PFSK-1 (cell line): Measurements from ENCODE around the gene HIPK2.

Source experiments
- FOXP2 ChIP-seq: optimal IDR thresholded peaks from 2 replicates; pipeline ENCODE3; 2011; ENCODE audit warnings: borderline replicate concordance, control low read depth, inconsistent platforms; ENCODE audit not compliant: insufficient read depth; ENCODE audit errors: extremely low read length, extremely low read depth
- POLR2AphosphoS5 ChIP-seq: IDR thresholded peaks from 2 replicates; pipeline ENCODE4 v1.6.1; 2012; ENCODE audit warnings: low read depth, mild to moderate bottlenecking, control low read depth, low read length, moderate library complexity
- REST ChIP-seq, 2 experiments: IDR thresholded peaks; 2 replicates each; pipeline versions ENCODE4 v1.6.1 to v1.8.0; 2011 to 2012; ENCODE audit warnings: low read depth in 2 of 2, low read length in 2 of 2, control low read depth in 1 of 2, inconsistent platforms in 1 of 2, mild to moderate bottlenecking in 1 of 2, moderate library complexity in 1 of 2; ENCODE audit not compliant: insufficient read depth in 1 of 2
- SIN3A ChIP-seq: IDR thresholded peaks from 2 replicates; pipeline ENCODE4 v1.6.1; 2012; ENCODE audit warnings: mild to moderate bottlenecking, low read length, moderate library complexity, borderline replicate concordance; ENCODE audit not compliant: insufficient read depth
- TAF1 ChIP-seq: IDR thresholded peaks from 2 replicates; pipeline ENCODE4 v1.6.1; 2012; ENCODE audit warnings: low read length, control low read depth, borderline replicate concordance; ENCODE audit not compliant: insufficient read depth

Gene HIPK2

DNA sequence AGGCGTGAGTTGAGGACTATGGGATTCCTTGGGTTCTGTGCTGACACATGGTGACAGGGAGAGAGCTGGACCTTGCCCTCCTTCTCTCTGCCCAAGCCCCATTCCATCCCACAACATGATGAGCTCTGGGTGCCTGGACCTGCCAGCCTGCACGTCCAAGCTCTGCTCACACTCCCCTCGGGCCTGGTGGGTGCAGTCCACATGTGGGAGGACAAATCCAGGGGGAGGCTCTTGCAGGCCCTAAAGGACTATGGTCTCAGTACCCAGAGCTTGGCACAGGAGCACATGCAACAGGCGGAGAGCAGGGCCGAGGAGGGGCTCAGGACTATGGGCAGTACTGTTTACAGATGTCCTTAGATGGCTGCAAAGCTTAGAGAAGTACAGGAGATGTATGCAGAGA is 162.9 kb downstream of the HIPK2 start:
- TF ChIP-seq POLR2AphosphoS5 (no peak), SIN3A (no peak), TAF1 (no peak), REST (IDR thresholded peaks at IDR 0.05; ENCODE audit: insufficient read depth in 1 of 2, low read depth in 2 of 2, low read length in 2 of 2) (no peak), FOXP2 (no peak)

DNA sequence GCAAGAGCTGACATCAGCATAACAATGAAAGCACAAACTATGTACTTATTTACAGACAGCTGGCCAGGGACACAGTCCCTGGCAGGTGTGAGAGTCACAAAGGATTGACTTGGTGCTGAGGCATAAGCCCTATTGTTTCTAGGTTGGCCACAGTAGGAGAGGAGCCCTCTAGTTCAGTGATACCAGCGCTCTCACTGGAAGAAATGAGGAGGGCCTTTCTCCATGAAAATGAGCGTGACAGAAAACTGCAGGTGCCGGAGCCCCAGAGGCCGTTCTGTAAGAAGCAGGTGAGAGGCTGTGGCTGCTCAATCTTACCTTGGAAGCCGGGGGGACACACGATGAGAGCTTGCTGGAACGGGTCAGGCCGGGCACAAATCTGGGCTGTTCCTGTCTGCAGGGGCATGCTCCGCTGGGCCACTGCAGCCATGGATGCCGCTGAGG is 163.8 kb downstream of the HIPK2 start:
- no peak for TF ChIP-seq REST (IDR thresholded peaks at IDR 0.05; ENCODE audit: insufficient read depth in 1 of 2, low read depth in 2 of 2, low read length in 2 of 2)
- no peak for TF ChIP-seq TAF1
- no peak for TF ChIP-seq FOXP2
- no peak for TF ChIP-seq POLR2AphosphoS5
- TF ChIP-seq SIN3A: no peak

- TF ChIP-seq POLR2AphosphoS5: no peak
- TF ChIP-seq REST (IDR thresholded peaks at IDR 0.05; ENCODE audit: insufficient read depth in 1 of 2, low read depth in 2 of 2, low read length in 2 of 2): no peak
- no peak for TF ChIP-seq SIN3A
Observed at GRCh38 chr7:139610595-139610994, 167.2 kb downstream of the HIPK2 start.

- no peak for TF ChIP-seq TAF1
Observed at GRCh38 chr7:139603896-139604295, 173.9 kb downstream of the HIPK2 start.

DNA sequence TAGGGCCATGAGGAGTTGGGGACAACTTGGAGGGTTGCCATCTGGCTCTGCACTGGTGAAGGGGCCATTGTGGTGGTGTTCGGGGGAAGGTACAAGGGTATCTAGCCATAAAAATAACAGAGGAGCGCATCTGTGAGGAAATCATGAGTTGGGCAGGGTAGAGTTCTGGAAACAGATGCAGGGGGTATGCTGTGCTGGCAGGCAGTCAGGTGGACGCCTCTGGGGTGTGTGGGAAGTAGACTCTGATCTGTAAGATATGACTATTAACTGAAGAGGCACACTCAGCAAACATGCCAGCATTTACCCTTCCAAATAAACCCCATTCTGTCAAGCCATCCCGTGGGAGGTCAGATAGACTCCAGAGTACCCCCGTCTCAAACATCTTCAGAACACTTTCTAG is 174.5 kb downstream of the HIPK2 start:
- no peak for TF ChIP-seq TAF1
- no peak for TF ChIP-seq POLR2AphosphoS5
- TF ChIP-seq REST (IDR thresholded peaks at IDR 0.05; ENCODE audit: insufficient read depth in 1 of 2, low read depth in 2 of 2, low read length in 2 of 2): no peak
- TF ChIP-seq FOXP2: no peak
- TF ChIP-seq SIN3A: no peak

- no peak for TF ChIP-seq FOXP2
- TF ChIP-seq POLR2AphosphoS5: no peak
Observed at GRCh38 chr7:139602143-139602722, 175.6 kb downstream of the HIPK2 start.
